Memory B cell (primary cell): ENCODE results near the gene SYNDIG1.

Experiments used
- ATAC-seq: fragments of 150-1000 bp; cut with Tn5 transposase; 2 replicates; pipeline ENCODE4 v1.10.0; 2021; ENCODE audit warnings: low read depth, mild to moderate bottlenecking, moderate library complexity
- DNase-seq, 2 donors: peaks; one replicate each; pipeline ENCODE4 v3.0.0; 2022; ENCODE audit warnings: low spot score in 2 of 2
- H3K27ac Mint-ChIP-seq: one replicate; pipeline ENCODE4 v1.8.0; 2022; ENCODE audit warnings: mild to moderate bottlenecking, moderate library complexity, mixed read lengths
- H3K27me3 Mint-ChIP-seq: one replicate; pipeline ENCODE4 v1.8.0; 2022; ENCODE audit warnings: mixed read lengths
- H3K36me3 Mint-ChIP-seq: one replicate; pipeline ENCODE4 v1.8.0; 2022; ENCODE audit warnings: mild to moderate bottlenecking, mixed read lengths
- H3K4me1 Mint-ChIP-seq: one replicate; pipeline ENCODE4 v1.8.0; 2022; ENCODE audit warnings: mixed read lengths
- H3K4me3 Mint-ChIP-seq: one replicate; pipeline ENCODE4 v1.8.0; 2022; ENCODE audit warnings: mild to moderate bottlenecking, moderate library complexity, mixed read lengths
- H3K9me3 Mint-ChIP-seq: one replicate; pipeline ENCODE4 v1.8.0; 2022; ENCODE audit warnings: mixed read lengths

Gene SYNDIG1

GRCh38 chr20:24452498-24453127 is 16.8 kb upstream of the SYNDIG1 start:
- Mint-ChIP-seq H3K4me3 (no peak overlapping the region), H3K27ac (no peak overlapping the region), H3K9me3 (no peaks in the 10 kb centered on the region), H3K36me3 (no peaks in the 10 kb centered on the region), H3K27me3 (peaks cover 20% of the 10 kb centered on the region), H3K4me1 (no peaks in the 10 kb centered on the region)
- DNase-seq (no peak), ATAC-seq (no peak)

GRCh38 chr20:24453869-24454268 is 15.6 kb upstream of the SYNDIG1 start:
- H3K4me1 Mint-ChIP-seq = no peaks in the 10 kb centered on the region
- H3K4me3 Mint-ChIP-seq = no peak overlapping the region
- peaks cover 20% of the 10 kb centered on the region for H3K27me3 Mint-ChIP-seq
- H3K27ac Mint-ChIP-seq = no peak overlapping the region
- ATAC-seq (no peak), DNase-seq (no peak)
- H3K9me3 Mint-ChIP-seq = no peaks in the 10 kb centered on the region
- no peaks in the 10 kb centered on the region for H3K36me3 Mint-ChIP-seq

GRCh38 chr20:24455081-24455480 is 14.3 kb upstream of the SYNDIG1 start:
- H3K4me3 Mint-ChIP-seq = no peak overlapping the region
- ATAC-seq (no peak), DNase-seq (no peak)
- no peaks in the 10 kb centered on the region for H3K4me1 Mint-ChIP-seq
- no peak overlapping the region for H3K27ac Mint-ChIP-seq
- H3K36me3 Mint-ChIP-seq = no peaks in the 10 kb centered on the region
- no peaks in the 10 kb centered on the region for H3K9me3 Mint-ChIP-seq
- H3K27me3 Mint-ChIP-seq = peaks cover 20% of the 10 kb centered on the region

- no peak for ATAC-seq
- no peak overlapping the region for H3K4me3 Mint-ChIP-seq
- peaks cover 20% of the 10 kb centered on the region for H3K27me3 Mint-ChIP-seq
- no peak overlapping the region for H3K27ac Mint-ChIP-seq
- no peaks in the 10 kb centered on the region for H3K4me1 Mint-ChIP-seq
- DNase-seq = no peak
- no peaks in the 10 kb centered on the region for H3K36me3 Mint-ChIP-seq
- H3K9me3 Mint-ChIP-seq = no peaks in the 10 kb centered on the region
Measured at GRCh38 chr20:24456398-24456781, 13.0 kb upstream of the SYNDIG1 start.

GRCh38 chr20:24458436-24458835 is 11.0 kb upstream of the SYNDIG1 start:
- Mint-ChIP-seq H3K36me3 (no peaks in the 10 kb centered on the region), H3K27ac (no peak overlapping the region), H3K4me1 (no peaks in the 10 kb centered on the region), H3K9me3 (no peaks in the 10 kb centered on the region), H3K27me3 (peaks cover 11% of the 10 kb centered on the region), H3K4me3 (no peak overlapping the region)
- ATAC-seq (no peak), DNase-seq (no peak)

- Mint-ChIP-seq H3K36me3 (no peaks in the 10 kb centered on the region), H3K4me1 (no peaks in the 10 kb centered on the region), H3K4me3 (no peak overlapping the region), H3K27ac (no peak overlapping the region), H3K9me3 (no peaks in the 10 kb centered on the region), H3K27me3 (peaks cover 9% of the 10 kb centered on the region)
- ATAC-seq = no peak
- no peak for DNase-seq
Measured at GRCh38 chr20:24459733-24460132, 9.7 kb upstream of the SYNDIG1 start.

GRCh38 chr20:24460712-24461111 is 8.7 kb upstream of the SYNDIG1 start:
- Mint-ChIP-seq H3K4me1 (no peaks in the 10 kb centered on the region), H3K36me3 (no peaks in the 10 kb centered on the region), H3K9me3 (no peaks in the 10 kb centered on the region), H3K4me3 (no peak overlapping the region), H3K27me3 (peaks cover 8% of the 10 kb centered on the region), H3K27ac (no peak overlapping the region)
- no peak for DNase-seq
- no peak for ATAC-seq

- Mint-ChIP-seq H3K27ac (no peak overlapping the region), H3K4me1 (no peaks in the 10 kb centered on the region), H3K36me3 (no peaks in the 10 kb centered on the region), H3K4me3 (no peak overlapping the region), H3K9me3 (no peaks in the 10 kb centered on the region), H3K27me3 (peaks cover 7% of the 10 kb centered on the region)
- ATAC-seq (no peak), DNase-seq (no peak)
Measured at GRCh38 chr20:24461848-24462247, 7.6 kb upstream of the SYNDIG1 start.

GRCh38 chr20:24462460-24463010 is 6.9 kb upstream of the SYNDIG1 start:
- Mint-ChIP-seq H3K4me1 (no peaks in the 10 kb centered on the region), H3K27ac (no peak overlapping the region), H3K9me3 (no peaks in the 10 kb centered on the region), H3K36me3 (no peaks in the 10 kb centered on the region), H3K27me3 (peaks cover 8% of the 10 kb centered on the region), H3K4me3 (no peak overlapping the region)
- DNase-seq (no peak), ATAC-seq (no peak)

GRCh38 chr20:24465159-24465558 is 4.3 kb upstream of the SYNDIG1 start:
- no peaks in the 10 kb centered on the region for H3K9me3 Mint-ChIP-seq
- H3K4me1 Mint-ChIP-seq = no peaks in the 10 kb centered on the region
- no peak overlapping the region for H3K4me3 Mint-ChIP-seq
- peaks cover 9% of the 10 kb centered on the region for H3K27me3 Mint-ChIP-seq
- H3K36me3 Mint-ChIP-seq = no peaks in the 10 kb centered on the region
- ATAC-seq (no peak), DNase-seq (no peak)
- H3K27ac Mint-ChIP-seq = no peak overlapping the region

- no peak for DNase-seq
- Mint-ChIP-seq H3K27me3 (peaks cover 9% of the 10 kb centered on the region), H3K4me1 (no peaks in the 10 kb centered on the region), H3K36me3 (no peaks in the 10 kb centered on the region), H3K9me3 (no peaks in the 10 kb centered on the region), H3K4me3 (no peak overlapping the region), H3K27ac (no peak overlapping the region)
- ATAC-seq = no peak
Measured at GRCh38 chr20:24465730-24466129, 3.7 kb upstream of the SYNDIG1 start.

- peaks cover 9% of the 10 kb centered on the region for H3K27me3 Mint-ChIP-seq
- ATAC-seq = no peak
- no peak overlapping the region for H3K4me3 Mint-ChIP-seq
- no peak overlapping the region for H3K27ac Mint-ChIP-seq
- no peaks in the 10 kb centered on the region for H3K9me3 Mint-ChIP-seq
- no peaks in the 10 kb centered on the region for H3K4me1 Mint-ChIP-seq
- no peaks in the 10 kb centered on the region for H3K36me3 Mint-ChIP-seq
- DNase-seq = no peak
Measured at GRCh38 chr20:24468401-24469115, 871 bp upstream of the SYNDIG1 start.

- Mint-ChIP-seq H3K27me3 (peaks cover 7% of the 10 kb centered on the region), H3K4me3 (no peak overlapping the region), H3K36me3 (no peaks in the 10 kb centered on the region), H3K27ac (no peak overlapping the region), H3K9me3 (no peaks in the 10 kb centered on the region), H3K4me1 (no peaks in the 10 kb centered on the region)
- ATAC-seq = no peak
- DNase-seq = no peak
Measured at GRCh38 chr20:24469894-24470745, 691 bp downstream of the SYNDIG1 start.
